Upper lobe of left lung (tissue), 6 donors: ENCODE data around the gene GID8. TPM values are rescaled to one million over a fixed set of nuclear protein-coding genes. Genes with fewer than 3 reads are reported as not detected.

Experiments
- ATAC-seq, 2 donors: fragments of 200-7000 bp; cut with Tn5 transposase; one replicate each; pipeline ENCODE4 v1.9.1; 2022; ENCODE audit warnings: mild to moderate bottlenecking in 2 of 2, moderate library complexity in 2 of 2; ENCODE audit not compliant: low FRiP score in 2 of 2
- DNase-seq, 2 donors: peaks; one replicate each; pipeline ENCODE4 v3.0.0-alpha.2; 2019 to 2020
- H3K27ac ChIP-seq, 4 donors: fragments of 200-600 bp; sonication (generic); one replicate each; pipeline ENCODE4 v1.5.1; 2016 to 2019
- H3K27me3 ChIP-seq, 4 donors: fragments of 200-600 bp; sonication (generic); one replicate each; pipeline ENCODE4 v1.5.1; 2017 to 2019
- H3K36me3 ChIP-seq, 4 donors: fragments of 200-600 bp; sonication (generic); one replicate each; pipeline ENCODE4 v1.5.1; 2016 to 2019
- H3K4me1 ChIP-seq, 4 donors: fragments of 200-600 bp; sonication (generic); one replicate each; pipeline ENCODE4 v1.5.1; 2018 to 2019
- H3K4me3 ChIP-seq, 4 donors: fragments of 200-600 bp; sonication (generic); one replicate each; pipeline ENCODE4 v1.5.1; 2017 to 2019; ENCODE audit warnings: mild to moderate bottlenecking in 2 of 4, moderate library complexity in 1 of 4
- H3K9me3 ChIP-seq, 4 donors: fragments of 200-600 bp; sonication (generic); one replicate each; pipeline ENCODE4 v1.5.1; 2018 to 2019
- EP300 ChIP-seq, 4 donors: sonication (generic); formaldehyde crosslinking; IDR thresholded peaks; one replicate each; pipeline ENCODE4 v1.5.1; 2017; ENCODE audit warnings: antibody characterized with exemption in 4 of 4, control low read depth in 2 of 4
- POLR2A ChIP-seq, 4 donors: fragments of 450-650 bp; IDR thresholded peaks; one replicate each; pipeline ENCODE4 v1.5.1; 2016 to 2017; ENCODE audit warnings: antibody characterized with exemption in 4 of 4, mild to moderate bottlenecking in 2 of 4
- POLR2AphosphoS5 ChIP-seq, 2 donors: sonication (generic); formaldehyde crosslinking; IDR thresholded peaks; one replicate each; pipeline ENCODE4 v1.5.1; 2017; ENCODE audit warnings: antibody characterized with exemption in 2 of 2
- WGBS, 2 donors: methylation state at CpG; one replicate each; pipeline ENCODE4 v1.1.5; 2017 to 2018; 5-methylcytosine and 5-hydroxymethylcytosine counted together
- total RNA-seq, 6 donors: library from RNA; depleted of rRNA in 4 of 6; stranded (reverse); fragments of >200 nt in 4 of 6; gene quantifications; one replicate each; pipeline versions ENCODE4 v1.1.0 to v1.2.1, GENCODE V29; 2016 to 2021
- TF ChIP-seq, protein P1 (sequence below), 6 experiments: fragments of 450-650 bp in 4 of 6; fragments of 200-600 bp in 2 of 6; sonication (generic) in 2 of 6; IDR thresholded peaks; one replicate each; pipeline ENCODE4 v1.5.1; 2016 to 2019; ENCODE audit warnings: antibody characterized with exemption in 6 of 6
- donor health status: DM: no; HTN: no; CAD: no; lungs with moderate emphysema.
- donor health status: DM: no; HTN: yes; CAD: no; lungs with severe emphysema.

The GID8 gene
- total RNA-seq, 6 donors from 2014 or later, result 18.6 to 33.2 (median 26.3) TPM

DNA sequence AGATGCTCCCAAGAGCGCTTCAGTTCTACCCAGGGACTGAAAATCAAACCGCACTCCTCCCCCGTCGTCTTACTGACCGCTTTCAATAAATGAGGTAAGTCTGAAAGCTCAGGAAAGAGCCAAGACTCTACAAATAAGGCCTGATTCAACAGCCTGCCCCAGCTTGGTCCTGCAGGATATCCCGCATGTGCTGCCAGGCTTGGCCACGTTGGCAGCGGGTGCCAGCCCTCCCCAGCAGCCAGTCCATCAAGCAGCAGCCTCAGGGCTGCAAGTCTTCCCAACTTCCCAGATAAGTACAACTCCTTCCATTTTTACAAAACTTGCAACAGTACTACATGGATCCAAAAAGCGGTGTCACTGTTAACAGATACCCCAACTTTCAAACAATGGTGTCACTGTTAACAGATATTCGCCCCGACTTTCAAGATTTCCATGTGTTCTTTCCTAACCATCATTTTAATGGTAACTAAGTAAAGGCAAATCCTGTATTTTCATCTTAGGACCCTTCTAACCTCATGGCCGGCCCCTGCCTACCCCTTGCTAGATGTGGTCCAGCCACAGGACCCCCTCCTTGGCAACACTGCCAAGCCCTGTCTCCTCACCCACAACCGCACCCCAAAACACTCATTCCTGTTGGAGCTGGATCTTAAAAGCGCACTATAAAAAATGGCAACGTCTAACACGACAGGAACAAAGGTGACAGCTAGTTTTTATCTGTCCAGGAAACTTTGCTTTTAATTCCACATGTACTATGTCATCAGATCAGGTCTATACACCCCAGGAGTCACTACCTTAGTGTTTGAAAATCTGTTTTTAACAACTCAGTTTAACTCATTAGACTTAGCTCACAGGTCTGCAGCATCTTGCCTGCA lies 39.6 kb upstream of the GID8 start:
- Histone ChIP-seq H3K36me3 (peaks cover 15 to 59% (median 49%) of the 10 kb centered on the region in 4 donors), H3K9me3 (no peaks in the 10 kb centered on the region), H3K4me3 (no peak overlapping the region), H3K27ac (no peak overlapping the region), H3K27me3 (no peaks in the 10 kb centered on the region), H3K4me1 (peaks cover 12 to 22% (median 19%) of the 10 kb centered on the region in 4 donors)
- TF ChIP-seq POLR2AphosphoS5 (IDR thresholded peaks at IDR 0.05), result no peak
- DNase-seq, result no peak
- 83% methylated on average over 16 of the region's 16 CpGs for WGBS, 2 donors
- ATAC-seq, result no peak

GRCh38 chr20:62898970-62899632 lies 38.8 kb upstream of the GID8 start:
- WGBS, 2 donors, result 27 to 43% methylated on average over 14 to 16 of the region's 16 CpGs
- H3K9me3 ChIP-seq, result no peaks in the 10 kb centered on the region
- peaks cover 12 to 22% (median 19%) of the 10 kb centered on the region in 4 donors for H3K4me1 ChIP-seq
- TF ChIP-seq POLR2A (IDR thresholded peaks at IDR 0.05) (no peak), POLR2AphosphoS5 (IDR thresholded peaks at IDR 0.05) (no peak), EP300 (IDR thresholded peaks at IDR 0.05) (no peak)
- TF ChIP-seq, protein P1, sequence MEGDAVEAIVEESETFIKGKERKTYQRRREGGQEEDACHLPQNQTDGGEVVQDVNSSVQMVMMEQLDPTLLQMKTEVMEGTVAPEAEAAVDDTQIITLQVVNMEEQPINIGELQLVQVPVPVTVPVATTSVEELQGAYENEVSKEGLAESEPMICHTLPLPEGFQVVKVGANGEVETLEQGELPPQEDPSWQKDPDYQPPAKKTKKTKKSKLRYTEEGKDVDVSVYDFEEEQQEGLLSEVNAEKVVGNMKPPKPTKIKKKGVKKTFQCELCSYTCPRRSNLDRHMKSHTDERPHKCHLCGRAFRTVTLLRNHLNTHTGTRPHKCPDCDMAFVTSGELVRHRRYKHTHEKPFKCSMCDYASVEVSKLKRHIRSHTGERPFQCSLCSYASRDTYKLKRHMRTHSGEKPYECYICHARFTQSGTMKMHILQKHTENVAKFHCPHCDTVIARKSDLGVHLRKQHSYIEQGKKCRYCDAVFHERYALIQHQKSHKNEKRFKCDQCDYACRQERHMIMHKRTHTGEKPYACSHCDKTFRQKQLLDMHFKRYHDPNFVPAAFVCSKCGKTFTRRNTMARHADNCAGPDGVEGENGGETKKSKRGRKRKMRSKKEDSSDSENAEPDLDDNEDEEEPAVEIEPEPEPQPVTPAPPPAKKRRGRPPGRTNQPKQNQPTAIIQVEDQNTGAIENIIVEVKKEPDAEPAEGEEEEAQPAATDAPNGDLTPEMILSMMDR (IDR thresholded peaks at IDR 0.05), result no peak
- H3K27me3 ChIP-seq, result no peaks in the 10 kb centered on the region
- no peak overlapping the region for H3K27ac ChIP-seq
- ATAC-seq, result no peak
- H3K36me3 ChIP-seq, result peaks cover 10 to 59% (median 49%) of the 10 kb centered on the region in 4 donors
- DNase-seq, result no peak
- H3K4me3 ChIP-seq, result no peak overlapping the region

DNA sequence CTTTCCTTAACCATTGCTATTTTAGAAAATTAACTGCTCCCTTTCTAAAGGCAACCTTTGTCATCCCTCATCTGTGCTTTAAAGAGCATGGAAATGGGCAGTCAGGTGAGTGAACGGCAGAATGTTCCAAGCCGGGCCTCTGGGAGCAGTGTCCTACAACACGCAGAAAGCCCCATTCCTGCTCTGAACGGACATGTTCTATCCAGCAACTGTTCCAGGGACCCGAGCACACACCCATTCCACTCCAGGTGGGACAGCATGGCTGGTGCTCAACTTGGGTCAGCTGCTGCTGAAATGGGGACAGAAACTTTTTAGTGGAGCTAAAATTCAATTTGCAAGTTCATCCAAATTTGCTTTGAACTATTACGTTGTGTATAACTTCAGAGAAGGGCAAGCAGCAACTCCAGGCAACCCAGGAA lies 38.3 kb upstream of the GID8 start:
- Histone ChIP-seq H3K9me3 (no peaks in the 10 kb centered on the region), H3K4me3 (no peak overlapping the region), H3K4me1 (peaks cover 12 to 22% (median 19%) of the 10 kb centered on the region in 4 donors), H3K27ac (peak overlapping the region in 1 of 4 donors; percentile 41), H3K27me3 (no peaks in the 10 kb centered on the region), H3K36me3 (peaks cover 9 to 59% (median 48%) of the 10 kb centered on the region in 4 donors)
- WGBS, 2 donors, result 10 to 19% methylated on average over 5 to 6 of the region's 6 CpGs
- DNase-seq (no peak), ATAC-seq (peak in 1 of 2 donors; percentile 34)
- TF ChIP-seq POLR2AphosphoS5 (IDR thresholded peaks at IDR 0.05) (no peak), EP300 (IDR thresholded peaks at IDR 0.05) (no peak), POLR2A (IDR thresholded peaks at IDR 0.05) (no peak)
- TF ChIP-seq, protein P1 (IDR thresholded peaks at IDR 0.05), result no peak

GRCh38 chr20:62900052-62900691 lies 37.8 kb upstream of the GID8 start:
- H3K27ac ChIP-seq, result peak overlapping the region in 3 of 4 donors; percentile 23 to 54 (median 41)
- WGBS, 2 donors, result 4 to 6% methylated on average over 6 to 11 of the region's 11 CpGs
- no peaks in the 10 kb centered on the region for H3K27me3 ChIP-seq
- ATAC-seq (peak; percentile 95 to 96), DNase-seq (peak; percentile 70 to 88)
- H3K4me1 ChIP-seq, result peaks cover 12 to 22% (median 19%) of the 10 kb centered on the region in 4 donors
- TF ChIP-seq POLR2AphosphoS5 (IDR thresholded peaks at IDR 0.05) (peak in 1 of 2 donors; percentile 34), EP300 (IDR thresholded peaks at IDR 0.05) (no peak), POLR2A (IDR thresholded peaks at IDR 0.05) (no peak)
- TF ChIP-seq, protein P1 (IDR thresholded peaks at IDR 0.05), result peak; percentile 87 to 96 (median 94)
- no peak overlapping the region for H3K4me3 ChIP-seq
- H3K36me3 ChIP-seq, result peaks cover 12 to 59% (median 50%) of the 10 kb centered on the region in 4 donors
- H3K9me3 ChIP-seq, result no peaks in the 10 kb centered on the region
